NCI-H524 (cell line): ENCODE measurements around the gene MYL5.
"Not testable (repeated sequence)": the region's sequence is repeated elsewhere in the genome, so short reads cannot be mapped to it uniquely, and the experiment has no call there.

ENCODE experiments used
- DNase-seq, 2 experiments: peaks; one replicate each; lab custom pipeline; 2025; lab: John Stamatoyannopoulos, UW

Gene MYL5

DNA sequence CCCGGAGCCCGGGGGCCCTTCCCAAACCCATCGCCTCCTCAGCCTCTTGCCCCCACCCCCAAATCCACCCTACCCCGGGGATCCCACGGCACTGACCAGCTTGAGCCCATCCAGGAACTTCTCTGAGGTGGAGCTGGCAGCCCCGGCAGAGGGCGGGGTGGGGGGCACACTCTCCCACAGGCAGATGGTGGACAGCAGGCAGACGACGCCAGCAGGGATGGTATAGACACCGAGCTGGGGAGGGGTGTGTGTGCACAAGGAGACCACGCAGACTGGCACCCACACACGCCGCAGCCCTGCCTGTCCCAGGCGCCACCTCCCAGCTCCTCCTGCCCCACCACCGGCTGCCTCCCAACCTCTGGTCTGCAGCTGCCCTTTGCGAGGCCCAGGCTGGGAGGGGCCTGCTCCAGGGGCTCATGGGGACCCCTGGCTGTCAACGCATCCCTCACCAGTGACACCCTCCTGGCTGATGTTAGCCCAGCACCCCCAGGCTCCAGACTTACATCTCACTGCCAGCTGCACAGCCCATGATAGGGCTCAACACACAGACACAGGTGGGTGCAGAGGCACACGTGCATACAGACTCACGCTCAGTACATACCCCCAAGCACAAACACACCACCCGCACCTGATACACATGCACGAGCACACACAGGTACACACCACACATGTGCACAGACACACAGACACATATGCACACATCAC lies 10.4 kb downstream of the MYL5 start:
- peak; percentile 65 to 77 for DNase-seq

DNA sequence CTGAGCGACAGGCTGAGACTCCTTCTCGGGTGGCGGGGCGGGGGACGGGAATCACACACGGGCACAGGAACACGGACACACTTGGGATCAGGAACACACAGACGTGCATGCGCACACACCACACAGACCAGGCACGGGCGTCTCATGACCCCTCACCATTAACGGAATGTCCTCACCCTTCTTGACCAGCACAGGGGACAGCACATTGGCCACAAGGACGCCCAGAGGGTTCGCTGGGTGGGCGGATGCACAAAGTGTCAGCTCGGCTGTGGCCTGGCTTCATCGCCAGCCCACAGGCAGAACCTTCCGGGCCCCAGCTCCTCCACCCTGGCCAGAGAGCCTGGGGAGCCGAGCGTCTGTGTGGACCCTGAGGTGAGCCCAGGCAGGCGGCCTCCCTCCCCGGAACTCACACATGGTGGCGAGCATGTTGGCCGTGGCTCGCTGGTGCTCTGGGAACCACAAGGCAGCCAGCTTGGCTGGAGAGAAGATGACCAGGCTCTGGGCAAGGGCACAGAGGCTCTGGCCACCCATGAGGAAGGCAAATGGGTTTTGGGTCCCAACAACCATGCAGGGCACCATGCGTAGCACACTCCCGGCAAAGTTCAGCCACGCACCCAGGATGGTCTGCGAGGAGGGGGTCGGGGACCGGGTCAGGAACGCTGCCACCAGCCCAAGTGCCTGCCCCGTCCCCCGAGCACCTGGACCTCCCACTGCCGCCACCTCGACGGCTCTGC lies 11.5 kb downstream of the MYL5 start:
- DNase-seq, result no peak

DNA sequence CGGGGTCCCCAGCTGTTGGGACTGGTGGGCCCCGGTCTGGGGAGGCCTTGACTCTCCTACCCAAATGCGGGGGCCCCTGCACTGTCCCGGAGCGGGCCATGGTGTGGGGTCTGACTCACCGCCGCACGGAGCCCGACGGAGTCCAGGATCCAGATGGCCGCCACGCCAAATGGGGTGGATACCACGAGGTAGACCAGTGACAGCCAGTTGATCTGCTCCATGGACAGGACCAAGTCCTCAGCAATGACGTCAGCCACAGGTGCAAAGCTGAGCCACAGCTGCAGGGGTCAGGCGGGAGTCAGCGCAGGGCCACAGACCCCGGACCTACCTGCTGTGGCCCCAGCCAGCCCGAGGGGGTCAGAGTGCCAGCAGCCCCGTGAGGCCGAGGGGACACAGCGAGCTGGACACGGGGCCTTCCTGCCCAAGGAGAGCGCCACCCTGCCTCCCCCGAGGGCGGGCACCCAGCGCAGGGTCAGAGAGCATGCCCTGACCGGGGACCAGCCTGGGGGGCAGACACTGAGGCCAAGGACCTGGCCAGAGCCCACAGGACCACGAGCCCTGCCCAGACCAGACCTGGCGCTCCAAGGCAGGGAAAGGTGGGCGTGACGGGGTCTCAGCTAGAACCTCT lies 12.2 kb downstream of the MYL5 start:
- DNase-seq, result no peak

DNA sequence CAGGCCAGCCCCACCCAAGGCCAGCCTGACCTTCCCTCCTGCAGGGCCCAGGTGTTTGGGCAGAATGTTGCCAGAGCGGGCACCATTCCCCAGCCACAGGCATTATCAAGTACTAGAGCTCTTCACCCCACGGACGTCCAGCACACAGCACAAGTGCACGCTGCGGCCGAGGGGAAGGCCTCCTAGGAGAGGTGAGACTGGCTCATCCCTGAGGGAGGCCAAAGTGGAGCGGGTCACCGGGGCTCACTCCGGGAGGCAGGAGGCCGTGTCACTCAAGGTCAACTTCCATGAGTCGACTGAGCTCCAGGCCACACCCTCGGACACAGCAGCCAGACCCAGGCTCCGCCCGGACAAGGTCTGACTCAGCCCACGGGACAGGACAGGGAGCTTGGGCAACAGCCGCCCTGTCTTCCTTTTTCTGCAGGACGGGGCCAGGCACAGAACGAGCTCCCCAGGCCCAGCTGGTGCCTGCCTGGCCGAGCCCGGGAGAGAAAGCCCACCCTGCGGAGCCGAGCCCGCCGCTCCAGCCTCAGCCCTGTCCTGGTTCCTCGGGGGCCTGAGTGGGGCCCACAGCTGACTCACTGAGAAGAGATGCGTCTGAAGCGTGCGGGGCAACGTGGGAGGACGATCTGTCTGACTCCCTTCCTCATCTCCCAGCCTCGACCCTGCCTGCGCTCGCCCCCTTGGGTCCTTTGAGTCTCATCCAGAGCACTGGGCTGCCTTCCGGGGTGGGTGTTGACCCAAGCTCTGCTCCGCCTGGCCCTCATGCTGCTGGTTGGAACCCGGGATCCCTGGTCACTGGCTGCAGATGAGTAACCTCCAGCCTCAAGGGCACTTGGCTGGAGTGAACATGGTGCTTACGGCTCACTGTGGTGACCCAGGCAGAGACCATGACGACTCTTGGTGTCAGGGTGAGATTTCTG lies 13.0 kb downstream of the MYL5 start:
- DNase-seq, result no peak

DNA sequence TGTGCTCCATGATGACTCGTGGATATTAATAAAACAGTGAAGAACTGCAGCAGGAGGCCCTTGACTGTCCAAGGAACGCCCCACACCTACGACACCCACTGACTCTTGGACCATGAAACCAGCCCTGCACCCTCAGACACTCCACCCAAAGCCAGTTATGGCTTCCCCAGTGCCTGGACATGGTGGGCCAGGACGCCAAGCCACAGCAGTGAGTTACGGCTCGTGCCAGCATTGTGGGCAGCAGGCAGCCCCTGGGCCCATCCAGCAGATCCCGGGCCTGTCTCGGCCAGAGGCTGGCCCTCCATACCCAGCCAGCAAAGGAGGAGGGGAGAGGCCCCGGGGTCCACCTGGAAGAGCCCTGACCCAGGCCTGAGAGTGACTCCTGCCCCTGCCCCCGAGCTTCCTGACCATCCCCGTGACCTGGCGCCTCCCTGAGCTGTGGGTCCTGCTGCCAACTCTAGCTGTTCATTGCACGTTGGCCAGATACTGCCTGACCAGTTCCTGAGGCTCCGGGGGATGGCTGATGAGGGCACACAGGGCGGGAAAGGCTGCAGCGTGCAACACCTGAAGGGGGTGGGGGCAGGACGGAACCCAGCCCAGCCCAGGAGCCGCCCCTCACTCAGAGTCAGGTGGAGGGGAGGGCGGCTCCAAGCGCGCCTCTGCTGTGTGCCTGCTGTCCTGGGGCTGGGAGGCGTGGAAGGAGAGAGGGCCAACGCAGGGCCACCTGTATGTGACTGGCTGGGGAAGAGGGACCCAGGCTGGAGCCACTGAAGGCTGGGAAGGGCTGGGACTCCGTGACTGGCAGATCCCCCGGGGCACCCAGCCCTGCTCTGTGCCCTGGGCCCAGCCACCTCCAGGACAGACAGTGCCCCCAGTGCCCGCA lies 13.9 kb downstream of the MYL5 start:
- no peak for DNase-seq

DNA sequence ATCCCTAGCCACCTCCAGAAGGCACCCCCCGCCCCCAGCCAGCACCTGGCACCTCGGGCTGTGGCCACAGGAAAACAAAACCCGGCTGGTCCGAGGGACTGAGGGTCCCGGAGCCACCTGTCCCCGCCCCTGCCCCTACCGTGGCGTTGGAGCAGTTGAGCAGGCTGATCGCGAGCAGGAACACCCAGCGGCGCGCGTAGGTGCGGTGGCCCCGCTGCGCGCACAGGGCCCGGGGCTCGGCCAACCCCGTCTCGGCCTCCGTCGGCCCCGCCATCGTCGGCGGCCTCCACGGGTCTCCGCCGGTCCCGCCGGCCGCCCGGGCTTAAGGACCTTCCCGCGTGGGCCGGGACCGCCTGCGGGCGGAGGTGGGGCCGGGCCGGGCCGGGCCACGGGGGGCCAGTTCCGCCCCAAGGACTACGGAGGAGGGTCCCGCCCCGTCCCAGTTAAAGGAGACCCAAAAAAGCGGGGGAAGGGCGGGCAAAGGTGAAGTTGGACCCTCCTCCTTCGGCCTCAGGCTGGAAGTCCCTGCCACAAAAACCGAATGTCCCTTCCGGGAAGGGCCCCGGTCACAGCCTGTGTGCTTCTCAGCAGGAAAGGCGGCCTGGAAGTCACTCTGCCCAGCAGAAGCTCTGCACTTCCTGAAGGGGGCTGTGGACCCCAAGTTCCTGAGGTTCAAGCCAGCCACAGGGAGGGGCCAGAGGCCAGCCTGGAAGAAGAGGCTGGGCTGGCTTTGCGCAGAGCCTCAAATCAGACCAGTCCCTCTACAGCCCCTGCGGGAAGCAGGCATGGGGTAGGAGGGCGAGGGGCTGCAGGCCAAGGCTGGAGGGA lies 14.7 kb downstream of the MYL5 start, which contains the start of gene SLC49A3:
SLC49A3 (minus strand) TSS at position 298 of the 828 bp plus-strand sequence; CDS start at position 274, 24 bp downstream.
- DNase-seq, result no peak

DNA sequence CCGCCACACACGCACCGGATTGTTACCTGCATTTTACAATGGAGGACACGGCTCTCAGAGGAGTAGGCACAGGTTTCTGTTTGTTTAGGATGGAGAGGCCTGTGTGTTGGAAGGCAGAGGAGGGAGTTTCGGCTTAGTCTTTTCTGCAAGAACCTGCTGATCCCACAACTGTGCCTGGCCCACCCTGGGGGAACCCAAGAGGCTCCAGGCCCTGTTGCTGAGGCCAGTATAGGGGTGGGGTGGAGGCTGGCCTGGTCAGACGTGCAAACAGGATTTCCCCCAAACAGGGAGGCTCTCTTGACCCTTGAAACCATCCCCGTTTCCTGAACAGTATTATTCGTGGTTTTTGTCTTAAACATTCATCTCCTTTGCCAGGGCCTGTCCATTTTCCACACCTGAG lies 15.4 kb downstream of the MYL5 start:
- no peak for DNase-seq

DNA sequence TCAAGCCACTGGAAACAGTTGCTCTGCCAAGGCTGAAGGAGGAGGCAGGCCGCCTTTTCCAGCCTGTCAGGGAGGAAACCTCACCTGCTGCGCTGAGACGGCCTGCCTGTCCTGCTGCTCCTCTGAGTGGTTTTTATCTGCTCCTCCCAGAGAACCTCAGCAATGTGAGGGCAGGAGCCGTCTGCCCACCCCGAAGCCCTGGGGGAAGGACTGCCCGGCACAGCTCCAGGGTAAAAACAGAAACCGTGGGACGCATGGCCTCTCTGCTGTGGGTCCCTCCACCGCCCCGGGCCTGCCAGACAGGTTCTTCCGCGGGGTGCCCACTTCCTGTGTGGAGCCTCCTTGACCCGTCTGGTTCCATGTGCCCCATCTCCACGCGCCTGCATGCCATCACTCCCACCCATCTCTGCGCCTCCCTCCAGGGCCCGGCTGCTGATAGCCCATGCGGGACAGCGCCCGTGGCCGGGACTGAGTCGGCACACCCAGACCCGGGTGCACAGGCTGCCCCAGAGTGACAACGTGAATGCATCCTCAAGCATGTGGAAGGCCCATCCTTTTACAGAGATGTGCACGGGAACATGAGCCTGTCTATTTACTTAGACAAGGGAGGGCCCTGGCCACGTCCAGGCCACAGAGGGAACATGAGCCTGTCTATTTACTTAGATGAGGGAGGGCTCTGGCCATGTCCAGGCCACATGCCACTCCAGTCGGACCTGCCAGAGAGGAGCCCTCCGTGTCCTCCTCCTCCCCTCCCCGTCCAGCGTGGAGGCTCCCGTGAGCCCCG lies 18.6 kb downstream of the MYL5 start:
- no peak for DNase-seq

DNA sequence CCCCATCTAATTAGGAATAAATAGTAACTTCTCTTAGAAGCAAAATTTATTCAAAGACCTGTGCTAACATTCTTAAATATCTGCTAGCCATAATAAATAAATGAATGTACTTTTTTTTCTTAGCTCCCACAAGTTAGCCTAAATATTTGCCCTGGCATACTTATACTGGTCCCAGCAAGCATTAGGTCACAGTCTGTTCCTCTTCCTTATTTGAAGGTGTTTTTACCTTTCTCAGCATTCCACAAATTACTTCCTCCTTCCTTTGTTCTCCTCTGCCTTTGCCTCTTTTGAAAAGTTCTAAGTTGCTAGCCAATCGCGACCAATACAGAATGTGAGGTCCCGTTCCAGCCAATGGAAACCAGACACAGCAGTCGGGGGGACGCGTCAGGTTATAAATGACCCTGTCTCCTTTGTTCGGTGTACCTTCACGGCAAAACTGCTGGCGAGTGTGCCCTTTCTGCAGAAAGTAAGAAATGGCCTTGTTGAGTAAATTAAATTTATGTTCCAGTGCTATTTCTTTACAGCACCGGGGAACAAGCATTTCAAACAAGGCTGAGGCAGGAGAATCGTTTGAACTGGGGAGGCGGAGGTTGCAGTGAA lies 20.1 kb downstream of the MYL5 start:
- not testable (repeated sequence) for DNase-seq

DNA sequence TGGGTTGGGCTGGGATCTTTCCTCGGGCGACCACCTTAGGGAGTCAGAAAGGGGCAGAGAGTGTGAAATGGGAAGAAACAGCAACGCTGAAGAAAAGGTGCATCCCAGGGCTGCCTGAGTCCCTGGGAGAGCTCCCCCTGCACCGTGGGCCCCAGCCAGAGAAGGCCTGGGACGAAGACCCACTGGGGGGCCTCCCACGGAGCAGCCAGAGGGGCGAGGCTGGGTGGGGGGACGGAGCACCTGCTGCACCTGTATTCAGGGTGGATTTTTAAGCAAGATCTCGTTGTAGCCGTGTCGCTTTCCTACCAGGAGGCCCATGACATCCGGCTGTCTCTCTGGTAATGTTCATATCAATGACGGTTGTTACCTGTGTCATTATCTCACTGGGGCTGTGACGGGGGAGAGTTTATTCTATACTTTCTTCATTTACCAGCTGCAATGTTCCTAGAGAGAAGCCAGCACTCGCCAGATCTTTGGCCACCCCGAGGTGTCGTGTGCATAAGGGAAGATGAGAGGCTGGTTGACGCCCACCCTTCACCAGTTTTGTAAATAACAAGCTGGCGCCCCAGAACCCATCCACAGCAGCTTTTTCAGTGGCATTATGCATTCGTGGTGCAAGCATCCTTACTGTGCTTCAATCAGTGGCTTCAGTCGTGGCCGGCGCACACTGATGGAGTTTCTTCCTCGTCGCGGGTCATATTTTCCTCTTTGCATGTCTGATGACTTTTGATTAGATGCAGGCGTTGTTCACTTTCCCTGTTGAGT lies 25.7 kb downstream of the MYL5 start:
- DNase-seq, result no peak

DNA sequence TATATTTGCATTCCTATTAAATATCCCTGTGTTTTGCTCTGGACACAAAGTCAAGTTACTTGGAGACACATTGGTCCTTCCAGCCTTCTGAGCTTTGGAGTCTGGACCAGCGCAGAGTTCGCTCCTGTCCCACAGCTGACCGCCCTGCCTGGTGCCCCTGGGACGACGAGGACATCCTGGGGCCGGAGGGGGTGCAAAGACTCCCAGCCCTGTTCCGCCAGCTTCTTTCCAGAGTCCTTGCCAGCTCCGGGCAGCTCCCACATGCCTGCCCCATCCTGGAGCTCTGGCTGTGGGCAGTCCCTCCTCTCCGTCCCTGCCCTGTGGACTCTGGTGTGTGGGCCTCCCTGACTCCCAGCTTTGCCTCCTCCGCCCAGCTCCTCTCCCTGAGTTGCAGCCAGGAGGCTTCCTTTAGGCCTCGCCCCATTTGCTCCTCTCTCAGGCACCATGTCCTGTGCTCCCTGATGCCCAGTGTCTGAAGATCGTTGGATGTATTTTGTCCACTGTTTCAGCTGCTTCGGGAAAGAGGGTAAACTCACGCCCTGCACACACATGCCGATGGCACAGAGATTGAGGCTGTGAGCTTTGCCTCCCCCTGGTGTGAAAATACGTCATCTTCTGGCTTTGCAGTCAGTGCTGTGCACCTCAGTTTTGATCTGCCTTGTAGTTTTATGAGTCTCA lies 26.4 kb downstream of the MYL5 start:
- DNase-seq, result no peak

DNA sequence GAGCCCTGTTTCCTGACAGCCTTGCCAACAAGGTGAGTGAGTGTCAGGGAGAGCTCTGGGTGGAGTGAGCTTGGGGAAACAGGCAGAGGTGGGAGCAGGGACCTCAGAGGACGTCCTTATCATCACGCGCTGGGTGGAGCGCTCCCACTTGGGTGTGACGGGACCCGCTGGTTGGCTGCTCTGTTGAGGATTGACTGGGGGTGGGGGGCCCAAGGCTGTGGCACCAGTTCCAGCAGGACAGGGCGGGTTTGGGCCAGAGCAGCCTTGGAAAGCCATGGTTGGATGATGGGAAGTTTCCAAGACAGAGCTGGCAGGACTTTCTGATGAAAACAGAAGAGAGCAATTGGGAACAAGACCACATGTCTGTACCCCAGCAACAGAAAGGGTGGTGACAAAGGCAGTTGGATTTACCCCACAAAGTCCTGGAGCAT lies 28.3 kb downstream of the MYL5 start:
- DNase-seq, result no peak

DNA sequence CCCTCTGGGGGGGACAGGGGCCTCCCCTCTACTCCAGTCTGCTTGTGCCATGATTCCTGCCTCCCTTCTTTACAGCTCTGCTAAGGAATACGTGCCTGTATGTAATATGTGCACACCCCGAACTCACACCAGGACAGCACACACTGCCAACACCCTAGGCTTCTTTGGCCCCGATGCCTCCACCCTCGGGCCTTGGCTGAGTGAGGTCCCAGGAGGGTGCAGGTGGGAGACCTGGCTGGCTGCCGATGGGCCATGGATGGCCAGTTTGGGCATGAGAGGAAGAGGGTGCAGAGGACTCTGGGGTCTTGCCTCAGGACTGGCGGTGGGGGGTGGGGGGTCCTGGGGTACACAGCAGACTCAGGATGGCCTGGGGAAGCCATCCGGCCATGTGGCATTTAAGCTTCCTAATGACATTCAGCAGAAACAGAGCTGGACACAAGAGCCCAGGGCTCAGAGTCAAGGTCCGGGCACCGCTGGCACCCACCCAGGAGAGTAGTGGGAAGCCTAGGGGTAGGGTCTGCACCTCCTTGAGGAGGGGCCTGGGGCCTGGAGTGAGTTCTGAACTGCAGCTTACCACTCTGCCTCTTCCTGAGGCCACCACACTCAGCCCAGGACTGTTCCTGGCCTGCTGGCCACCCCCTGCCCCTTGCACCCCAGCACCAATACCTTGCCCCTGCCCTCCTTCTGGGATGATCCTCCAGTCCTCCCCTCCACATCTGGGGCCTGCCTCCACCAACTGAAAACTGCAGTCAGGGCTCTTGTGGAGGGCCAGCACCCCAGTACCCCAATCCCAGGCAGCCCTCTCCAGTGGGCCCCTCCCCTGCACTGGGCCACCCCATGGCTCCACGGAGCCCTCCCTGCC lies 29.2 kb downstream of the MYL5 start:
- DNase-seq, result no peak

DNA sequence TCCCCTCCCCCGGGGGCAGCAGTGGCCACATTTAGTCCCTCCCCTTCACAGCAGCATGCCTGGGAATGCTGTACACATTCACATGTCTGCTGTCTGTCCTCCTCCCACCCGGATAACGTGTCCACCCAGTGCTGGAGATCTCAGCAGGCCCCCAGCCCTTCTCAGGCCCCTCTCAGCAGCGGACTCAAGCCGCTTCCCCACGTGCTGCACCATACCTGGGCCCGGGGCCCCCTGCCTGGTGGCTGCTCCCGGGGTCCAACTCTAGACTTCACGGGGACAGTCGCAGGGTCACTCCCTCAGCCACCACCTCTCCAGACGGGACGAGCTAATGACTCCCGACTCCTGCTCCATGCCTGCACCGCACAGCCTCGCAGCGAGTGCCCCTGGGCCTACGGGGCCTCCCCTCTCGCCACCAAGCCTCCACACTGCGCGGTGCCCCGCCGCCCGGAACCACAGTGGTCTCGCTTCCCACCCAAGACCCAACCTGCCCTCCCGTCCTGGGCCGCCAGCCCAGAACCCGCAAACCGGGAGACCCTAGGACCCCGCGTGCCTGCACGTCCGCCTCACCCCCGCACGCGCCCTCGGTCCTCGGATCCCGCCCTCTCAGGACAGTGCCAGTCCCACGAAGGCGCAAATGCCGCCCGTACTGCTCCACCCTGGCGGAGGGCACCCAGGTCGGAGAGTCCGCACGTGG lies 30.0 kb downstream of the MYL5 start:
- DNase-seq, result no peak

DNA sequence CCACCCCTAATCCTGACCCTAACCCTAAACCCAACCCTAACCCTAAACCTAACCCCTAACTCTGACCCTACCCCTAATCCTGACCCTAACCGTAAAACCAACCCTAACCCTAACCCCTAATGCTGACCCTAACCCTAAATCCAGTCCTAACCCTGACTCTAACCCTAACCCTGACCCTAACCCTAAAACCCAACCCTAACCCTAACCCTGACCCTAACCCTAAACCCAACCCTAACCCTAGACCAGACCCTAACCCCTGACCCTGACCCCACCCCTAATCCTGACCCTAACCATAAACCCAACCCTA lies 30.6 kb downstream of the MYL5 start:
- no peak for DNase-seq
